Liver (tissue), 9 donors: Measurements from ENCODE around the gene FRMD4A. TPM values are rescaled to one million over a fixed set of nuclear protein-coding genes. Genes with fewer than 3 reads are reported as not detected.

Experiments used
- DNase-seq: peaks from one replicate; pipeline ENCODE4 v3.0.0-alpha.2; 2017; ENCODE audit warnings: low spot score
- H3K27ac ChIP-seq, 2 donors: one replicate each; pipeline ENCODE4 v1.7.0; 2013; ENCODE audit warnings: inconsistent platforms in 2 of 2, low read length in 2 of 2, control low read depth in 1 of 2, low read depth in 1 of 2, mild to moderate bottlenecking in 1 of 2
- H3K27me3 ChIP-seq, 4 donors: one replicate each; pipeline versions ENCODE4 v1.6.1 to v1.7.0; 2013; ENCODE audit warnings: low read length in 3 of 4, inconsistent platforms in 1 of 4, mild to moderate bottlenecking in 1 of 4, moderate library complexity in 1 of 4; ENCODE audit not compliant: control insufficient read depth in 4 of 4, insufficient read depth in 4 of 4
- H3K36me3 ChIP-seq, 4 donors: one replicate each; pipeline versions ENCODE4 v1.6.1 to v1.7.0; 2013; ENCODE audit warnings: low read length in 3 of 4, mild to moderate bottlenecking in 3 of 4, low read depth in 1 of 4, moderate library complexity in 1 of 4; ENCODE audit not compliant: control insufficient read depth in 4 of 4, insufficient read depth in 3 of 4
- H3K4me1 ChIP-seq, 4 donors: one replicate each; pipeline versions ENCODE4 v1.6.1 to v1.7.0; 2013; ENCODE audit warnings: low read length in 3 of 4, mild to moderate bottlenecking in 3 of 4, moderate library complexity in 1 of 4; ENCODE audit not compliant: control insufficient read depth in 4 of 4, insufficient read depth in 4 of 4
- H3K4me3 ChIP-seq, 3 donors: one replicate each; pipeline versions ENCODE4 v1.6.1 to v1.7.0; 2013; ENCODE audit warnings: low read length in 3 of 3, control low read depth in 1 of 3, low read depth in 1 of 3, mild to moderate bottlenecking in 1 of 3
- H3K9ac ChIP-seq, 2 donors: one replicate each; pipeline ENCODE4 v1.7.0; 2013; ENCODE audit warnings: low read length in 2 of 2, mild to moderate bottlenecking in 2 of 2, moderate library complexity in 2 of 2, control low read depth in 1 of 2, low read depth in 1 of 2
- H3K9me3 ChIP-seq, 4 donors: one replicate each; pipeline versions ENCODE4 v1.6.1 to v1.7.0; 2013; ENCODE audit warnings: low read length in 3 of 4; ENCODE audit not compliant: control insufficient read depth in 4 of 4
- ATF3 ChIP-seq: IDR thresholded peaks from 2 replicates; pipeline ENCODE4 v1.6.1; 2016; ENCODE audit warnings: antibody characterized with exemption
- EGR1 ChIP-seq, 2 donors: IDR thresholded peaks; 2 replicates each; pipeline ENCODE4 v1.6.1; 2016 to 2018; ENCODE audit warnings: antibody characterized with exemption in 2 of 2, low read depth in 2 of 2
- FOXA1 ChIP-seq: IDR thresholded peaks from 2 replicates; pipeline ENCODE4 v1.6.1; 2016; ENCODE audit warnings: antibody characterized with exemption
- FOXA2 ChIP-seq: IDR thresholded peaks from 2 replicates; pipeline ENCODE4 v1.6.1; 2016; ENCODE audit warnings: antibody characterized with exemption
- GABPA ChIP-seq, 2 donors: IDR thresholded peaks in 1 of 2; conservative IDR thresholded peaks in 1 of 2; 2 replicates each; pipeline ENCODE4 v1.6.1; 2016; ENCODE audit warnings: antibody characterized with exemption in 2 of 2, mild to moderate bottlenecking in 1 of 2, moderate library complexity in 1 of 2
- HNF4A ChIP-seq, 2 donors: conservative IDR thresholded peaks; 2 replicates each; pipeline ENCODE4 v1.6.1; 2016; ENCODE audit warnings: antibody characterized with exemption in 2 of 2, mild to moderate bottlenecking in 2 of 2
- HNF4G ChIP-seq: IDR thresholded peaks from 2 replicates; pipeline ENCODE4 v1.6.1; 2016; ENCODE audit warnings: antibody characterized with exemption
- JUND ChIP-seq, 2 donors: IDR thresholded peaks; 2 replicates each; pipeline ENCODE4 v1.6.1; 2016; ENCODE audit warnings: antibody characterized with exemption in 2 of 2
- MAX ChIP-seq: IDR thresholded peaks from 2 replicates; pipeline ENCODE4 v1.6.1; 2016; ENCODE audit warnings: antibody characterized with exemption
- NR2F2 ChIP-seq: IDR thresholded peaks from 2 replicates; pipeline ENCODE4 v1.6.1; 2016; ENCODE audit warnings: antibody characterized with exemption
- RAD21 ChIP-seq, 2 donors: IDR thresholded peaks; 2 replicates each; pipeline ENCODE4 v1.6.1; 2016; ENCODE audit warnings: antibody characterized with exemption in 2 of 2, mild to moderate bottlenecking in 2 of 2
- REST ChIP-seq: IDR thresholded peaks from 2 replicates; pipeline ENCODE4 v1.6.1; 2016; ENCODE audit warnings: antibody characterized with exemption, mild to moderate bottlenecking
- RXRA ChIP-seq, 2 donors: IDR thresholded peaks; 2 replicates each; pipeline ENCODE4 v1.6.1; 2017 to 2018; ENCODE audit warnings: antibody characterized with exemption in 2 of 2, mild to moderate bottlenecking in 1 of 2
- SP1 ChIP-seq: IDR thresholded peaks from 2 replicates; pipeline ENCODE4 v1.6.1; 2018; ENCODE audit warnings: antibody characterized with exemption, mild to moderate bottlenecking
- TAF1 ChIP-seq: conservative IDR thresholded peaks from 2 replicates; pipeline ENCODE4 v1.6.1; 2016; ENCODE audit warnings: antibody characterized with exemption, mild to moderate bottlenecking
- YY1 ChIP-seq: IDR thresholded peaks from 2 replicates; pipeline ENCODE4 v1.6.1; 2016; ENCODE audit warnings: antibody characterized with exemption, mild to moderate bottlenecking
- WGBS: extraction: QIAGEN DNeasy Blood & Tissue Kit; methylation state at CpG from one replicate; pipeline ENCODE4 v1.1.7; 2013; 5-methylcytosine and 5-hydroxymethylcytosine counted together
- polyA plus RNA-seq, 2 donors: library from polyadenylated mRNA; stranded (reverse) in 1 of 2; unstranded in 1 of 2; fragments of 200-250 nt in 1 of 2; fragments of >200 nt in 1 of 2; fragmentation: Nextera tagmentation in 1 of 2; extraction: Ambion mirVana in 1 of 2; gene quantifications; one replicate each; pipeline versions ENCODE4 v1.2.1 to v1.2.3, GENCODE V29; 2013 to 2015
- total RNA-seq, 2 donors: library from RNA; depleted of rRNA; stranded (reverse); fragments of >200 nt; gene quantifications; one replicate each; pipeline ENCODE4 v1.2.3, GENCODE V29; 2014
- TF ChIP-seq, protein P1 (sequence below): fragments of 150-350 bp; IDR thresholded peaks from 2 replicates; pipeline ENCODE4 v1.5.1; 2017; ENCODE audit warnings: improper control_type of control experiment, low read depth, low read length; ENCODE audit not compliant: missing input control
- TF ChIP-seq, protein P2 (sequence below): IDR thresholded peaks from 2 replicates; pipeline ENCODE4 v1.6.1; 2016; ENCODE audit warnings: antibody characterized with exemption
- donor health status: healthy.
- donor health status: healthy.
- donor health status: healthy.
- donor health status: healthy.
- donor health status: healthy.

FRMD4A gene
- total and polyA plus RNA-seq, 4 donors: 8.2 to 34.3 (median 13.1) TPM

GRCh38 chr10:13661256-13661655 is 669.5 kb downstream of the FRMD4A start:
- Histone ChIP-seq H3K9me3 (no peaks in the 10 kb centered on the region), H3K9ac (no peak overlapping the region), H3K36me3 (peaks cover 7 to 36% (median 24%) of the 10 kb centered on the region in 4 donors), H3K27me3 (no peaks in the 10 kb centered on the region), H3K4me3 (no peak overlapping the region), H3K27ac (no peak overlapping the region), H3K4me1 (peaks cover 0 to 8% (median 0%) of the 10 kb centered on the region in 4 donors)
- TF ChIP-seq ATF3: no peak
- no peak for DNase-seq
- WGBS: 79% methylated on average over 8 of the region's 8 CpGs

DNA sequence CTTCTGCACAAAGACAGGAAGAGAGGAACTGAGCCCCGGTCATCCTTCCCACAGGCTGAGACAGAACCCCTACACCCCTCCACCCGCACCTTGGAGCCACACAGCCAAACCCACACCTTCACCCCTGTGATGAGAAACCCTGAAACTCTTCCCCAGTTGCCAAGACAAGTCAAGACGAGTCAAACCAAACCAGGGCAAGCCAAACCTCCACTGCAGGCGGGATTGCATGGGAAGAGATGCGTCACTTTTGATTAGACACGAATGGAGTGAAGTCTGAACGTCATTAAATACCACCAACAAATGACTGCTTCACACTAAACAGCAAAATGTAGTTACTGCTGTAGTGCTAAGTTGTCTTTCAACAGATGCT is 670.2 kb downstream of the FRMD4A start:
- no peaks in the 10 kb centered on the region for H3K9me3 ChIP-seq
- no peak for DNase-seq
- H3K36me3 ChIP-seq: peaks cover 7 to 36% (median 21%) of the 10 kb centered on the region in 4 donors
- 71% methylated on average over 7 of the region's 7 CpGs for WGBS
- no peaks in the 10 kb centered on the region for H3K27me3 ChIP-seq
- no peak overlapping the region for H3K4me3 ChIP-seq
- H3K27ac ChIP-seq: no peak overlapping the region
- H3K4me1 ChIP-seq: peaks cover 0 to 8% (median 0%) of the 10 kb centered on the region in 4 donors
- H3K9ac ChIP-seq: no peak overlapping the region
- TF ChIP-seq ATF3 (no peak), SP1 (no peak), HNF4G (no peak), MAX (no peak), REST (no peak), RXRA (IDR thresholded peaks at IDR 0.05) (no peak), FOXA1 (no peak), TAF1 (no peak), GABPA (IDR thresholded peaks at IDR 0.05 in 1 of 2, conservative IDR thresholded peaks at IDR 0.05 in 1 of 2) (no peak), FOXA2 (no peak), HNF4A (conservative IDR thresholded peaks at IDR 0.05) (no peak), YY1 (no peak), JUND (IDR thresholded peaks at IDR 0.05) (no peak), EGR1 (IDR thresholded peaks at IDR 0.05; ENCODE audit: low read depth in 2 of 2) (no peak), RAD21 (IDR thresholded peaks at IDR 0.05) (no peak), NR2F2 (no peak)
- TF ChIP-seq, protein P1, sequence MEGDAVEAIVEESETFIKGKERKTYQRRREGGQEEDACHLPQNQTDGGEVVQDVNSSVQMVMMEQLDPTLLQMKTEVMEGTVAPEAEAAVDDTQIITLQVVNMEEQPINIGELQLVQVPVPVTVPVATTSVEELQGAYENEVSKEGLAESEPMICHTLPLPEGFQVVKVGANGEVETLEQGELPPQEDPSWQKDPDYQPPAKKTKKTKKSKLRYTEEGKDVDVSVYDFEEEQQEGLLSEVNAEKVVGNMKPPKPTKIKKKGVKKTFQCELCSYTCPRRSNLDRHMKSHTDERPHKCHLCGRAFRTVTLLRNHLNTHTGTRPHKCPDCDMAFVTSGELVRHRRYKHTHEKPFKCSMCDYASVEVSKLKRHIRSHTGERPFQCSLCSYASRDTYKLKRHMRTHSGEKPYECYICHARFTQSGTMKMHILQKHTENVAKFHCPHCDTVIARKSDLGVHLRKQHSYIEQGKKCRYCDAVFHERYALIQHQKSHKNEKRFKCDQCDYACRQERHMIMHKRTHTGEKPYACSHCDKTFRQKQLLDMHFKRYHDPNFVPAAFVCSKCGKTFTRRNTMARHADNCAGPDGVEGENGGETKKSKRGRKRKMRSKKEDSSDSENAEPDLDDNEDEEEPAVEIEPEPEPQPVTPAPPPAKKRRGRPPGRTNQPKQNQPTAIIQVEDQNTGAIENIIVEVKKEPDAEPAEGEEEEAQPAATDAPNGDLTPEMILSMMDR: no peak
- TF ChIP-seq, protein P2, sequence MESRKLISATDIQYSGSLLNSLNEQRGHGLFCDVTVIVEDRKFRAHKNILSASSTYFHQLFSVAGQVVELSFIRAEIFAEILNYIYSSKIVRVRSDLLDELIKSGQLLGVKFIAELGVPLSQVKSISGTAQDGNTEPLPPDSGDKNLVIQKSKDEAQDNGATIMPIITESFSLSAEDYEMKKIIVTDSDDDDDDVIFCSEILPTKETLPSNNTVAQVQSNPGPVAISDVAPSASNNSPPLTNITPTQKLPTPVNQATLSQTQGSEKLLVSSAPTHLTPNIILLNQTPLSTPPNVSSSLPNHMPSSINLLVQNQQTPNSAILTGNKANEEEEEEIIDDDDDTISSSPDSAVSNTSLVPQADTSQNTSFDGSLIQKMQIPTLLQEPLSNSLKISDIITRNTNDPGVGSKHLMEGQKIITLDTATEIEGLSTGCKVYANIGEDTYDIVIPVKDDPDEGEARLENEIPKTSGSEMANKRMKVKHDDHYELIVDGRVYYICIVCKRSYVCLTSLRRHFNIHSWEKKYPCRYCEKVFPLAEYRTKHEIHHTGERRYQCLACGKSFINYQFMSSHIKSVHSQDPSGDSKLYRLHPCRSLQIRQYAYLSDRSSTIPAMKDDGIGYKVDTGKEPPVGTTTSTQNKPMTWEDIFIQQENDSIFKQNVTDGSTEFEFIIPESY: no peak
